Transverse colon (tissue), 4 donors: Measurements from ENCODE around the gene B3GNT7. TPM values are rescaled to one million over a fixed set of nuclear protein-coding genes. Genes with fewer than 3 reads are reported as not detected.

Experiments
- DNase-seq: peaks from one replicate; pipeline ENCODE4 v3.0.0-alpha.2; 2019
- H3K27ac ChIP-seq, 4 donors: fragments of 200-600 bp; sonication (generic); 2 replicates each; pipeline ENCODE4 v1.5.1; 2016 to 2018; ENCODE audit warnings: inconsistent platforms in 4 of 4
- H3K27me3 ChIP-seq: fragments of 200-600 bp; sonication (generic); 2 replicates; pipeline ENCODE4 v1.5.1; 2017; ENCODE audit warnings: inconsistent platforms
- H3K36me3 ChIP-seq, 4 donors: fragments of 200-600 bp; sonication (generic); 2 replicates each; pipeline ENCODE4 v1.5.1; 2017 to 2019; ENCODE audit warnings: inconsistent platforms in 4 of 4
- H3K4me1 ChIP-seq, 4 donors: fragments of 200-600 bp; sonication (generic); 2 replicates each; pipeline ENCODE4 v1.5.1; 2017 to 2020; ENCODE audit warnings: inconsistent platforms in 4 of 4
- H3K4me3 ChIP-seq, 4 donors: fragments of 200-600 bp; sonication (generic); 1 replicate in 1 of 4; 2 replicates in 3 of 4; pipeline versions ENCODE4 v1.5.1 to v1.6.1; 2017 to 2019; ENCODE audit warnings: inconsistent platforms in 4 of 4
- H3K9me3 ChIP-seq, 2 donors: fragments of 200-600 bp; sonication (generic); 2 replicates each; pipeline ENCODE4 v1.5.1; 2017 to 2019; ENCODE audit warnings: inconsistent platforms in 2 of 2
- EP300 ChIP-seq: sonication (generic); formaldehyde crosslinking; IDR thresholded peaks from one replicate; pipeline ENCODE4 v1.6.1; 2017; ENCODE audit warnings: antibody characterized with exemption, low read depth
- POLR2A ChIP-seq: fragments of 450-650 bp; IDR thresholded peaks from one replicate; pipeline ENCODE4 v1.6.1; 2016; ENCODE audit warnings: antibody characterized with exemption, mild to moderate bottlenecking, moderate library complexity
- POLR2AphosphoS5 ChIP-seq, 3 donors: sonication (generic); formaldehyde crosslinking; IDR thresholded peaks; one replicate each; pipeline ENCODE4 v1.6.1; 2016; ENCODE audit warnings: antibody characterized with exemption in 3 of 3
- WGBS, 2 donors: methylation state at CpG; one replicate each; pipeline ENCODE4 v1.1.5; 2018; ENCODE audit warnings: low coverage in 1 of 2; 5-methylcytosine and 5-hydroxymethylcytosine counted together
- in situ Hi-C, 4 donors: fragments of 200-750 bp; cut with MboI; loops; one replicate each; pipeline versions ENCODE4 v1.15.0 to v1.15.1; 2017; ENCODE audit warnings: low sequenced_read_pairs in 3 of 4, low pct_ligation_motif_present in 1 of 4, low pct_unique_long_range_greater_than_20kb in 1 of 4
- intact Hi-C: fragments of 100-400 bp; cut with DNase I; formaldehyde crosslinking; loops from one replicate; pipeline ENCODE4 v1.15.1; 2023; ENCODE audit warnings: low total_unique reads
- total RNA-seq, 4 donors: library from RNA; depleted of rRNA; stranded (reverse); fragments of >200 nt; gene quantifications; one replicate each; pipeline ENCODE4 v1.1.0, GENCODE V29; 2016
- TF ChIP-seq, protein P1 (sequence below), 5 experiments: fragments of 200-600 bp in 3 of 5; fragments of 450-650 bp in 2 of 5; sonication (generic) in 3 of 5; IDR thresholded peaks; 1 replicate in 2 of 5; 2 replicates in 3 of 5; pipeline ENCODE4 v1.5.1; 2016 to 2017; ENCODE audit warnings: antibody characterized with exemption in 5 of 5, inconsistent platforms in 3 of 5, mild to moderate bottlenecking in 2 of 5, moderate library complexity in 1 of 5

Gene B3GNT7, protein sequence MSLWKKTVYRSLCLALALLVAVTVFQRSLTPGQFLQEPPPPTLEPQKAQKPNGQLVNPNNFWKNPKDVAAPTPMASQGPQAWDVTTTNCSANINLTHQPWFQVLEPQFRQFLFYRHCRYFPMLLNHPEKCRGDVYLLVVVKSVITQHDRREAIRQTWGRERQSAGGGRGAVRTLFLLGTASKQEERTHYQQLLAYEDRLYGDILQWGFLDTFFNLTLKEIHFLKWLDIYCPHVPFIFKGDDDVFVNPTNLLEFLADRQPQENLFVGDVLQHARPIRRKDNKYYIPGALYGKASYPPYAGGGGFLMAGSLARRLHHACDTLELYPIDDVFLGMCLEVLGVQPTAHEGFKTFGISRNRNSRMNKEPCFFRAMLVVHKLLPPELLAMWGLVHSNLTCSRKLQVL
- total RNA-seq: 100 to 1,000 TPM in 1 of 4 donors, 10 to 100 TPM in 3; 41.8 to 113 (median 55.2) TPM

DNA sequence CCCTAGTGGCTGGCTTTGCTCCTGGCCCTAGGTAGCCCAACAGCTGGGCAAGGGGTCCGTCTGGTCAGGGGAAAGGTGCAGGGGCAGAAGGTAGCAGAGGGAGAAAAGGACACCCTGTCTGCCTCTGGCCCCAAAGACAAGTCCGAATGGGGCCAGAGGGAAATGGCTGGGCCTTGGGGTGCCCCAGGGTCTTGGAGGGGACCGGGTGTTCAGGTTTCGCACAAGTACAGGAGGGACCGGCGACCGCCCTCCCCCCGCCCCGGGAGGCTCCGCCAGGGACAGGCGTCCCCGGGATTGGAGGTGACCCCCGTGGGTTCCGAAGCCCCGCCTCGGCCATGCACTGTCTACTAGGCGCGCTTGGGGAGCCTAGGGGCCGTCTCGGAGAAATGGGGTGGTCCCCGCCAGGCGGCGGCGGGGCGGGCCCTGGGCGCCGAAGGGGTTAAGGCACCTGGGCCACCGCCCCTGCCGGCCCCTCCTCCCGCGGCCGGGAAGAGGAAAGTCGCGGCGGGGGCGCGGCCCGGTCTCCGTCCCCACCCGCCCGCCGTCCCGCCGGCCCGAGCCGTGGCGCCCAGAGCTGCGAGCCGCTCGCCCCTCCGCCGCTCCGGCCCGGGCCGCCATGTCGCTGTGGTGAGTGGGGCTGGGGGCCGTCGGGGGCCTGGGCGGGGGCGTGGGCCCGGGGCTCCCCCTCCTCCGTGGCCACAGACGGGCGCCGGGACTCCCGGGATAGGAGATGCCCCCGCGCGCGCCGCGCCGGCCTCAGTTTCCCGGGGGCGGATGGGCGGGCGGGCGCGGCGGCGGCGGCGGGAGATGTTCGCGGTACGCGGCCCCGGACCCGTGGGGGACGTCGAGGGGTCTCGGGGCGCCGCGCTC is at the start of gene B3GNT7:
B3GNT7 (plus strand) TSS at position 523 of the 870 bp plus-strand sequence; CDS start at position 617, 94 bp downstream.
- DNase-seq: peak; percentile 68
- intact Hi-C loops: loop anchor here (5.0 kb wide), 1 partner anchor 93 kb away; no protein-coding TSS in a partner anchor
- TF ChIP-seq, protein P1, sequence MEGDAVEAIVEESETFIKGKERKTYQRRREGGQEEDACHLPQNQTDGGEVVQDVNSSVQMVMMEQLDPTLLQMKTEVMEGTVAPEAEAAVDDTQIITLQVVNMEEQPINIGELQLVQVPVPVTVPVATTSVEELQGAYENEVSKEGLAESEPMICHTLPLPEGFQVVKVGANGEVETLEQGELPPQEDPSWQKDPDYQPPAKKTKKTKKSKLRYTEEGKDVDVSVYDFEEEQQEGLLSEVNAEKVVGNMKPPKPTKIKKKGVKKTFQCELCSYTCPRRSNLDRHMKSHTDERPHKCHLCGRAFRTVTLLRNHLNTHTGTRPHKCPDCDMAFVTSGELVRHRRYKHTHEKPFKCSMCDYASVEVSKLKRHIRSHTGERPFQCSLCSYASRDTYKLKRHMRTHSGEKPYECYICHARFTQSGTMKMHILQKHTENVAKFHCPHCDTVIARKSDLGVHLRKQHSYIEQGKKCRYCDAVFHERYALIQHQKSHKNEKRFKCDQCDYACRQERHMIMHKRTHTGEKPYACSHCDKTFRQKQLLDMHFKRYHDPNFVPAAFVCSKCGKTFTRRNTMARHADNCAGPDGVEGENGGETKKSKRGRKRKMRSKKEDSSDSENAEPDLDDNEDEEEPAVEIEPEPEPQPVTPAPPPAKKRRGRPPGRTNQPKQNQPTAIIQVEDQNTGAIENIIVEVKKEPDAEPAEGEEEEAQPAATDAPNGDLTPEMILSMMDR (IDR thresholded peaks at IDR 0.05): peak in 1 of 5 experiments; percentile 2
- TF ChIP-seq EP300 (no peak), POLR2AphosphoS5 (IDR thresholded peaks at IDR 0.05) (peak in 1 of 3 donors; percentile 14), POLR2A (no peak)
- H3K27me3 ChIP-seq: peaks cover 30% of the 10 kb centered on the region
- peaks cover 13 to 43% (median 32%) of the 10 kb centered on the region in 4 donors for H3K4me1 ChIP-seq
- in situ Hi-C loops: no loop called here
- peak within 1 kb of the TSS; percentile 67 to 88 (median 84) for H3K27ac ChIP-seq
- no peaks in the 10 kb centered on the region for H3K36me3 ChIP-seq
- 7 to 40% methylated on average over 2 to 40 of the region's 95 CpGs for WGBS, 2 donors
- H3K9me3 ChIP-seq: no peaks in the 10 kb centered on the region
- peak within 1 kb of the TSS; percentile 38 to 89 (median 81) for H3K4me3 ChIP-seq

DNA sequence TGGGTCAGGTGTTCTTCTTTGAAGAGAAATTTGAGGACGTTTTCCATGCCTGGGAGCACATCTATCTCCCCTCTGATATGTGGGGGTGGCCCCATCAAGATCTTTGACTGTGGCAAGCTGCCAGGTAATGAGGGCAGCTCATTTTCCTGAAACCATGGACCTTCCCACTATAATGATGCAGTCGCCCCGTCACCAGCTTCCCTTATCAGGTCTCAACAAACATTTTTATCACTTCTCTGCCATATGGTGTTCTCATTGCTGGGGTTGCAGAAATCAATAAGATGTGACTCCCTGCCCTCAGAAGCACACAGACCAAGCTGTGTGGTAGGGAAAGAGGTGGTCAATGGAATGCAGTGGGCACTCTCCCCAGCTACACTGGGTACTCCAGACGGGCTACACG is 48.4 kb upstream of the B3GNT7 start:
- Histone ChIP-seq H3K27ac (no peak overlapping the region), H3K27me3 (no peaks in the 10 kb centered on the region), H3K4me1 (peaks cover 0 to 21% (median 4%) of the 10 kb centered on the region in 4 donors), H3K36me3 (no peaks in the 10 kb centered on the region), H3K4me3 (no peak overlapping the region), H3K9me3 (no peaks in the 10 kb centered on the region)
- TF ChIP-seq POLR2AphosphoS5 (IDR thresholded peaks at IDR 0.05) (no peak), EP300 (no peak), POLR2A (no peak)
- TF ChIP-seq, protein P1 (IDR thresholded peaks at IDR 0.05): no peak
- in situ Hi-C loops: no loop called here
- intact Hi-C loops: no loop called here
- WGBS, 2 donors: 34 to 71% methylated on average over 3 to 5 of the region's 5 CpGs
- DNase-seq: peak; percentile 40

DNA sequence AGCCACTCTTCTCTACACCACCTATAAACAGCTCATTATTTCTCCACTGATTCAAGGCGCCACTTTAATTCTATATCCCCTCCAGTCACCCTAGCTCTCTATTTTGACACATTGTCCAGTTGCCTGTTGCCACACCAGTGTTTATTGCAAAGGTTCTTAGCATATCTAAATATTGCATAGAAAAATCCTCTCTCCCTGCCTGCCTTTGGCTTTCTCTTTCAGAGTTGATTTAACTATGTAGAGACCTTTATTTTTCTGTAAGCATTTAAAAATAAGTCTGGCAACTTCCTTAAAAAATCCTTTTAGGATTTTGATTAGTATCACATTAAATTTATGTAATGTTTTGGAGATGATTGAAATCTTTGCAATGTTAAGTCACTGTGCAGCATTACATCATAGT is 47.9 kb upstream of the B3GNT7 start:
- TF ChIP-seq POLR2A (no peak), POLR2AphosphoS5 (IDR thresholded peaks at IDR 0.05) (no peak), EP300 (no peak)
- TF ChIP-seq, protein P1 (IDR thresholded peaks at IDR 0.05): no peak
- in situ Hi-C loops: no loop called here
- intact Hi-C loops: no loop called here
- H3K36me3 ChIP-seq: no peaks in the 10 kb centered on the region
- H3K27ac ChIP-seq: no peak overlapping the region
- WGBS, 2 donors: 89 to 100% methylated on average over 1 of the region's 1 CpG
- DNase-seq: no peak
- H3K27me3 ChIP-seq: no peaks in the 10 kb centered on the region
- H3K9me3 ChIP-seq: no peaks in the 10 kb centered on the region
- peaks cover 0 to 21% (median 4%) of the 10 kb centered on the region in 4 donors for H3K4me1 ChIP-seq
- H3K4me3 ChIP-seq: no peak overlapping the region

DNA sequence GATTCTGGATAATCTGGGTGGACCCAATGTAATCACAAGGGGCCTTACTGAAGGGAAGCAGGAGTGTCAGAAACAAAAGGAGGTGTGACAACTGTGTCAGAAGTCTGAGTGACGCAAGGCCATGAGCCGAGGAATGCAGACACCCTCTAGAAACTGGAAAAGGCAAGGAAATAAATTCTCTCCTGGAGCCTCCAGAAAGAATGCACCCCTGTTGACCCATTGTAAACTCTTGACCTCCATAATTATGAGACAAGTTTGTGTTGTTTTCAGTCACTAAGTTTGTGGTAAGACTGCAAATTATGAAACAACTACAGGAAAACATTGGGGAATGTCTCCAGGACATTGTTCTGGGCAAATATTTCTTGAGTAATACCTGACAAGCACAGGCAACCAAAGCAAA is 47.3 kb upstream of the B3GNT7 start:
- peaks cover 0 to 21% (median 4%) of the 10 kb centered on the region in 4 donors for H3K4me1 ChIP-seq
- peak overlapping the region in 2 of 4 donors; percentile 3 to 38 for H3K27ac ChIP-seq
- DNase-seq: no peak
- WGBS, 2 donors: 73 to 78% methylated on average over 2 of the region's 2 CpGs
- H3K9me3 ChIP-seq: no peaks in the 10 kb centered on the region
- TF ChIP-seq, protein P1 (IDR thresholded peaks at IDR 0.05): no peak
- TF ChIP-seq POLR2AphosphoS5 (IDR thresholded peaks at IDR 0.05): no peak
- no peak for TF ChIP-seq EP300
- no peak for TF ChIP-seq POLR2A
- H3K36me3 ChIP-seq: no peaks in the 10 kb centered on the region
- H3K27me3 ChIP-seq: no peaks in the 10 kb centered on the region
- intact Hi-C loops (no loop called here), in situ Hi-C loops (no loop called here)
- no peak overlapping the region for H3K4me3 ChIP-seq
